HepG2 (cell line): ENCODE results near the gene NFKBIA. TPM values are rescaled to one million over a fixed set of nuclear protein-coding genes. Genes with fewer than 3 reads are reported as not detected.
A peak's percentile ranks its signal among the peaks of the same experiment; 100 is the strongest.

Source experiments
- AHR ChIP-seq: IDR thresholded peaks from 2 replicates; pipeline ENCODE4 v1.6.1; 2018; ENCODE audit warnings: missing genetic modification reagents, missing compliant biosample characterization
- ATF1 ChIP-seq: IDR thresholded peaks from 2 replicates; pipeline ENCODE4 v1.6.1; 2016; ENCODE audit warnings: mild to moderate bottlenecking, control low read depth
- CEBPZ ChIP-seq: IDR thresholded peaks from 2 replicates; pipeline ENCODE4 v1.6.1; 2012; ENCODE audit warnings: low read length, improper control_type of control experiment
- E2F1 ChIP-seq: sonication (generic); formaldehyde crosslinking; IDR thresholded peaks from 2 replicates; pipeline ENCODE4 v1.5.0; 2020; ENCODE audit warnings: missing genetic modification reagents
- FOSL2 ChIP-seq: sonication (generic); formaldehyde crosslinking; IDR thresholded peaks from 2 replicates; pipeline ENCODE4 v1.4.0; 2020; ENCODE audit warnings: missing genetic modification reagents
- GATA4 ChIP-seq: sonication (generic); IDR thresholded peaks from 2 replicates; pipeline ENCODE4 v1.6.1; 2016; ENCODE audit warnings: antibody characterized with exemption, low read depth, borderline replicate concordance
- HMGA1 ChIP-seq: sonication (generic); formaldehyde crosslinking; conservative IDR thresholded peaks from 2 replicates; pipeline ENCODE4 v1.4.0; 2020; ENCODE audit warnings: missing genetic modification reagents
- HNRNPUL1 ChIP-seq: fragments of 200-400 bp; formaldehyde crosslinking; IDR thresholded peaks from 2 replicates; pipeline ENCODE4 v1.6.1; 2017; ENCODE audit warnings: low read depth, mild to moderate bottlenecking, low read length, moderate library complexity
- MAZ ChIP-seq, 2 experiments: sonication (generic) in 1 of 2; formaldehyde crosslinking in 1 of 2; IDR thresholded peaks; 2 replicates each; pipeline versions ENCODE4 v1.5.0 to v1.6.1; 2012 to 2020; ENCODE audit warnings: low read depth in 2 of 2, mild to moderate bottlenecking in 2 of 2, borderline replicate concordance in 1 of 2, improper control_type of control experiment in 1 of 2, low read length in 1 of 2, missing genetic modification reagents in 1 of 2, moderate library complexity in 1 of 2
- MIER2 ChIP-seq: IDR thresholded peaks from 2 replicates; pipeline ENCODE4 v1.6.1; 2016; ENCODE audit warnings: missing biosample characterization, missing genetic modification reagents
- MZF1 ChIP-seq: sonication (generic); formaldehyde crosslinking; IDR thresholded peaks from 2 replicates; pipeline ENCODE4 v1.8.1; 2023; ENCODE audit warnings: mild to moderate bottlenecking, missing genetic modification reagents, borderline replicate concordance
- PHF5A ChIP-seq: IDR thresholded peaks from one replicate; pipeline ENCODE4 v1.6.1; 2018; ENCODE audit warnings: low read depth, missing genetic modification reagents; ENCODE audit not compliant: unreplicated experiment
- POLR2AphosphoS5 ChIP-seq: IDR thresholded peaks from 2 replicates; pipeline ENCODE4 v1.6.1; 2012; ENCODE audit warnings: low read depth, low read length
- RXRB ChIP-seq: IDR thresholded peaks from 2 replicates; pipeline ENCODE4 v1.6.1; 2016; ENCODE audit warnings: borderline replicate concordance, missing genetic modification reagents, missing compliant biosample characterization
- SIN3B ChIP-seq: fragments of 150-350 bp; IDR thresholded peaks from 2 replicates; pipeline ENCODE4 v1.6.1; 2014; ENCODE audit warnings: low read length
- SPEN ChIP-seq: sonication (generic); formaldehyde crosslinking; IDR thresholded peaks from 2 replicates; pipeline ENCODE4 v1.5.1; 2020; ENCODE audit warnings: low read depth, mild to moderate bottlenecking, missing genetic modification reagents
- SYNCRIP ChIP-seq: fragments of 200-400 bp; formaldehyde crosslinking; IDR thresholded peaks from 2 replicates; pipeline ENCODE4 v1.6.1; 2018; ENCODE audit warnings: mild to moderate bottlenecking, low read depth, low read length; ENCODE audit not compliant: insufficient read depth
- TCF7 ChIP-seq: sonication (generic); IDR thresholded peaks from 2 replicates; pipeline ENCODE4 v1.6.1; 2016; ENCODE audit warnings: antibody characterized with exemption, low read depth
- ZBTB3 ChIP-seq: sonication (generic); formaldehyde crosslinking; IDR thresholded peaks from 2 replicates; pipeline ENCODE4 v1.4.0; 2020; ENCODE audit warnings: low read depth, mild to moderate bottlenecking, moderate library complexity, missing genetic modification reagents, borderline replicate concordance
- ZFAT ChIP-seq: sonication (generic); formaldehyde crosslinking; conservative IDR thresholded peaks from 2 replicates; pipeline ENCODE4 v1.8.1; 2023; ENCODE audit warnings: missing genetic modification reagents, inconsistent platforms
- ZFP36L2 ChIP-seq: sonication (generic); formaldehyde crosslinking; IDR thresholded peaks from 2 replicates; pipeline ENCODE4 v1.4.0; 2020; ENCODE audit warnings: missing genetic modification reagents
- ZNF136 ChIP-seq: sonication (generic); formaldehyde crosslinking; IDR thresholded peaks from 2 replicates; pipeline ENCODE4 v1.8.1; 2022; ENCODE audit warnings: low read depth, mild to moderate bottlenecking, moderate library complexity, missing genetic modification reagents
- ZNF30 ChIP-seq: sonication (generic); formaldehyde crosslinking; IDR thresholded peaks from 2 replicates; pipeline ENCODE4 v1.5.0; 2020; ENCODE audit warnings: mild to moderate bottlenecking, missing genetic modification reagents
- ZNF768 ChIP-seq: sonication (generic); formaldehyde crosslinking; IDR thresholded peaks from 2 replicates; pipeline ENCODE4 v1.4.0; 2020; ENCODE audit warnings: missing genetic modification reagents
- ZNF781 ChIP-seq: sonication (generic); formaldehyde crosslinking; IDR thresholded peaks from 2 replicates; pipeline ENCODE4 v1.5.1; 2020; ENCODE audit warnings: borderline replicate concordance, mild to moderate bottlenecking, missing genetic modification reagents; ENCODE audit errors: not compliant biosample characterization
- ZNF788 ChIP-seq: sonication (generic); formaldehyde crosslinking; IDR thresholded peaks from 2 replicates; pipeline ENCODE4 v1.5.0; 2020; ENCODE audit warnings: mild to moderate bottlenecking, missing genetic modification reagents, borderline replicate concordance
- ZSCAN20 ChIP-seq: sonication (generic); formaldehyde crosslinking; IDR thresholded peaks from 2 replicates; pipeline ENCODE4 v1.4.0; 2020; ENCODE audit warnings: missing genetic modification reagents, mild to moderate bottlenecking, borderline replicate concordance
- polyA plus RNA-seq, 8 experiments: library from polyadenylated mRNA; depleted of rRNA in 3 of 8; stranded (reverse) in 7 of 8; unstranded in 1 of 8; fragments of >200 nt; fragmentation: Illumina TruSeq in 4 of 8; extraction: Trizol in 4 of 8; gene quantifications; 2 replicates each; pipeline versions ENCODE4 v1.2.1 to v1.2.3, GENCODE V29; 2011 to 2016; ENCODE audit warnings: low read depth in 4 of 8, missing spikeins in 1 of 8, mixed read lengths in 1 of 8; ENCODE audit not compliant: insufficient read depth in 1 of 8
- total RNA-seq, 5 experiments: library from RNA; depleted of rRNA; stranded (reverse); fragments of >200 nt; fragmentation: Illumina TruSeq; extraction: Trizol; gene quantifications; 2 replicates each; pipeline ENCODE4 v1.2.3, GENCODE V29; 2016; ENCODE audit warnings: low read depth in 1 of 5

Gene NFKBIA
- total and polyA plus RNA-seq, 2 of the 13 experiments (the other 11 are each of a cell fraction or from before 2014, with no cell fraction given): 197 to 319 TPM

GRCh38 chr14:35400648-35401421, 3.7 kb downstream of the NFKBIA start (continued):
- TF ChIP-seq GATA4: 0 out of 2 replicates have a peak, but pooled peaks have one; percentile 14
- peak; percentile 85; the same call in 1 of the 2 replicates for TF ChIP-seq ZNF788 (CRISPR knock-in tag)
- TF ChIP-seq SYNCRIP: no peak
- no peak for TF ChIP-seq MAZ (IDR thresholded peaks at IDR 0.05; ENCODE audit: borderline replicate concordance, low read depth, low read length)
- TF ChIP-seq MAZ (CRISPR knock-in tag; IDR thresholded peaks at IDR 0.05; ENCODE audit: low read depth): no peak; the same call in none of the 2 replicates
- peak; percentile 97 for TF ChIP-seq PHF5A (CRISPR knock-in tag)
- TF ChIP-seq ZFAT (CRISPR knock-in tag): no peak
- peak; percentile 62 for TF ChIP-seq FOSL2 (CRISPR knock-in tag)
- no peak for TF ChIP-seq MZF1
- TF ChIP-seq E2F1 (CRISPR knock-in tag): no peak
- TF ChIP-seq POLR2AphosphoS5: peak; percentile 83
- no peak for TF ChIP-seq HNRNPUL1
- TF ChIP-seq SIN3B: no peak
- TF ChIP-seq ZNF768 (CRISPR knock-in tag): 0 out of 2 replicates have a peak, but pooled peaks have one; percentile 38
- peak; percentile 94 for TF ChIP-seq ZNF136
- TF ChIP-seq MIER2 (CRISPR knock-in tag): peak; percentile 62; the same call in 1 of the 2 replicates
- TF ChIP-seq RXRB (CRISPR knock-in tag): peak; percentile 95
- peak; percentile 40; the same call in 1 of the 2 replicates for TF ChIP-seq ATF1 (CRISPR knock-in tag)
- no peak; the same call in 1 of the 2 replicates for TF ChIP-seq SPEN
- no peak for TF ChIP-seq ZSCAN20 (CRISPR knock-in tag)
- TF ChIP-seq ZBTB3: peak; percentile 46; the same call in 1 of the 2 replicates
- 0 out of 2 replicates have a peak, but pooled peaks have one; percentile 69 for TF ChIP-seq ZFP36L2 (CRISPR knock-in tag)
- peak; percentile 14; the same call in 1 of the 2 replicates for TF ChIP-seq TCF7
- no peak for TF ChIP-seq CEBPZ
- no peak for TF ChIP-seq HMGA1
- TF ChIP-seq ZNF30 (CRISPR knock-in tag): no peak
- peak; percentile 81 for TF ChIP-seq ZNF781 (CRISPR knock-in tag)
- TF ChIP-seq AHR (CRISPR knock-in tag): peak; percentile 64
